RWPE2 (cell line): ENCODE results near the gene ZC3H7B.
A peak's percentile ranks its signal among the peaks of the same experiment; 100 is the strongest.

Source experiments
- ATAC-seq: fragments of 200-7000 bp; cut with Tn5 transposase; 3 replicates; pipeline ENCODE4 v1.9.1; 2021; ENCODE audit warnings: low read depth
- DNase-seq: peaks from one replicate; pipeline ENCODE4 v3.0.0-alpha.2; 2020; ENCODE audit warnings: low spot score
- H3K27ac ChIP-seq: fragments of 450-650 bp; 2 replicates; pipeline ENCODE4 v1.5.1; 2017; ENCODE audit warnings: mild to moderate bottlenecking; ENCODE audit not compliant: poor library complexity, severe bottlenecking
- H3K27me3 ChIP-seq: fragments of 250-450 bp; sonication (Bioruptor Pico); 2 replicates; pipeline ENCODE4 v1.5.1; 2021; ENCODE audit warnings: mild to moderate bottlenecking, moderate library complexity; ENCODE audit not compliant: insufficient read depth, poor library complexity, severe bottlenecking
- H3K36me3 ChIP-seq: fragments of 250-450 bp; sonication (Bioruptor Pico); 2 replicates; pipeline ENCODE4 v1.5.1; 2020; ENCODE audit warnings: low read depth, mild to moderate bottlenecking, moderate library complexity
- H3K4me1 ChIP-seq: fragments of 250-450 bp; sonication (Bioruptor Pico); 2 replicates; pipeline ENCODE4 v1.5.1; 2021; ENCODE audit warnings: mild to moderate bottlenecking, moderate library complexity; ENCODE audit not compliant: insufficient read depth, poor library complexity, severe bottlenecking
- H3K4me3 ChIP-seq: fragments of 250-450 bp; sonication (Bioruptor Pico); 2 replicates; pipeline ENCODE4 v1.5.1; 2021; ENCODE audit warnings: mild to moderate bottlenecking, moderate library complexity; ENCODE audit not compliant: severe bottlenecking
- H3K9me3 ChIP-seq: fragments of 250-450 bp; sonication (Bioruptor Pico); 2 replicates; pipeline ENCODE4 v1.5.1; 2021; ENCODE audit warnings: mild to moderate bottlenecking, moderate library complexity; ENCODE audit not compliant: severe bottlenecking
- TF ChIP-seq, protein P1 (sequence below): fragments of 450-650 bp; IDR thresholded peaks from one replicate; pipeline ENCODE4 v1.5.1; 2017; ENCODE audit warnings: mild to moderate bottlenecking, moderate library complexity; ENCODE audit not compliant: poor library complexity, severe bottlenecking

Gene ZC3H7B

DNA sequence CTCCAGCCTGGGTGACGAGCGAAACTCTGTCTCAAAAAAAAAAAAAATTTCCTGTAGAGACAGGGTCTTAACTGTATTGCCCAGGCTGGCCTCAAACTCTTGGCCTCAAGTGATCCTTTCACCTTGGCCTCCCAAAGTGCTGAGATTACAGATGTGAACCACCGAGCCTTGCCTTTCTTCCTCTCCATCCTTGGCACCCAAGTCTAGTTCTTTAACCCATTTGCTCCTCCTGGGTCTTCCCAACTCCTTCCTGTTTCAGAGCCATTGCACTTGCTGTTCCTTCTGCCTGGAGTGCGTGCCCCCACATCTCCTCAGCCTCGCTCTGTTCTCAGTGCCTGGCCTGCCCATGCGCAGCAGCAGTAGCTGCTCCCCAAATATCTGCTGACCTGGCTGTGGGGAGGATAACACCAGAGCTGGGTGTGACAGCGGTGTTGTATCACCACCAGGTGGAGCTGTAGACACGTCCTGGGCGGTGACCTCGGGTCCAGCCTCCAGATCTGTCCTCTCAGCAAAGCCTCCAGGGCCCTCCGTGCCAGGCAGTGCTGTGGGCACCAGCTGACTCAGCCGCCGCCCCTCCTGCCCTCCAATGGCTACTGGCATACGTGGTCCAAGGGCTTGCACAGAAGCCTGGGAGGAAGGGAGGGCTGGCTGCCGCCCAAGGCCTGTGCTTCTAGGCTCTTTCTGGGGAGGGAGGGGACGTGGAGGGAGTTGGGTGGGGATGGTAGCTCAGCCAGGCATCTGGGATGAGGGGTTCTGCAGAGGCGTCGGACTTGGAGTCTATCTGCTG lies 102.4 kb downstream of the ZC3H7B start:
- Histone ChIP-seq H3K27me3 (no peaks in the 10 kb centered on the region), H3K4me3 (no peak overlapping the region), H3K9me3 (no peaks in the 10 kb centered on the region), H3K4me1 (peaks cover 3% of the 10 kb centered on the region), H3K27ac (no peak overlapping the region), H3K36me3 (no peaks in the 10 kb centered on the region)
- TF ChIP-seq, protein P1, sequence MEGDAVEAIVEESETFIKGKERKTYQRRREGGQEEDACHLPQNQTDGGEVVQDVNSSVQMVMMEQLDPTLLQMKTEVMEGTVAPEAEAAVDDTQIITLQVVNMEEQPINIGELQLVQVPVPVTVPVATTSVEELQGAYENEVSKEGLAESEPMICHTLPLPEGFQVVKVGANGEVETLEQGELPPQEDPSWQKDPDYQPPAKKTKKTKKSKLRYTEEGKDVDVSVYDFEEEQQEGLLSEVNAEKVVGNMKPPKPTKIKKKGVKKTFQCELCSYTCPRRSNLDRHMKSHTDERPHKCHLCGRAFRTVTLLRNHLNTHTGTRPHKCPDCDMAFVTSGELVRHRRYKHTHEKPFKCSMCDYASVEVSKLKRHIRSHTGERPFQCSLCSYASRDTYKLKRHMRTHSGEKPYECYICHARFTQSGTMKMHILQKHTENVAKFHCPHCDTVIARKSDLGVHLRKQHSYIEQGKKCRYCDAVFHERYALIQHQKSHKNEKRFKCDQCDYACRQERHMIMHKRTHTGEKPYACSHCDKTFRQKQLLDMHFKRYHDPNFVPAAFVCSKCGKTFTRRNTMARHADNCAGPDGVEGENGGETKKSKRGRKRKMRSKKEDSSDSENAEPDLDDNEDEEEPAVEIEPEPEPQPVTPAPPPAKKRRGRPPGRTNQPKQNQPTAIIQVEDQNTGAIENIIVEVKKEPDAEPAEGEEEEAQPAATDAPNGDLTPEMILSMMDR, result peak; percentile 96
- DNase-seq (peak; percentile 86), ATAC-seq (peak; percentile 94)

DNA sequence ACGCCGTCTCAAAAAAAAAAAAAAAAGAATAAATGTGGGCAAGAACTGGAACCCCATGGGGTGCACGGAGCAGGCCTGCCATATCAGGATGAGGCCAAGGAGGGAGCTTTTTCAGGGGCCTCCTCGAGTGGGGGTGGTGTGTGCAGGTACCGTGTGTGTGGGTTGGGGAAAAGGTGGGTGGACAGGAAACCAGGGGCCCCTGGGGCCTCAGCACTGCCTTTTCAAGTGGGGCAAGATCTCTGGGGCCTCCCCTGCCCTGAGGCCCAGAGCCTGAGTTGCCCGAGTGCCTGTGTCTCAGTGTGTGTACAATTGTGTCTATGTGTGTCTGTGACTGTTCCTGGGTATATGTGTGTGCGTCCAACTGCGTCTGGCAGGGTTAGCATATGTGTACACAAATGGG lies 104.3 kb downstream of the ZC3H7B start:
- ATAC-seq, result no peak
- no peak for DNase-seq
- TF ChIP-seq, protein P1, result no peak

DNA sequence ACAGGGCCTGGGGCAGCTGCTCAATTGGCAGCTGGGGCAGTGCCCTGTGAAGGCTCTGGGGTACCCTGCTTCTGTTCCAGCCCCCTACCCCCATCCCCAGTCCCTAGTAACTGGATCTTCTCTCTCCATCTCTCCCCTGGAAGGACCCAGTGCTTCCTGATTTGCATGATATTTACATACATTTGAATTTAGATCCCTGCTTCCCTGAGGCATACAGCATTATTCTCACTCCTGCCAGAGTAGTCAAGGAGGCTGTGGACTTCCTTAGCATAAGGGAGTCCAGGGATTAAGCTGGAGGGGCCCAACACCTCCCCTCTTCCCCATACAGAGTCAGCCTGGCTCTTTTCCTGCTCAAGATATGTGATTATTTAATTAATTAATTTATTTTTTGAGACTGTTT lies 105.1 kb downstream of the ZC3H7B start:
- DNase-seq (no peak), ATAC-seq (no peak)
- H3K27ac ChIP-seq, result no peak overlapping the region
- H3K36me3 ChIP-seq, result no peaks in the 10 kb centered on the region
- peaks cover 3% of the 10 kb centered on the region for H3K4me1 ChIP-seq
- no peak overlapping the region for H3K4me3 ChIP-seq
- TF ChIP-seq, protein P1, result no peak
- H3K9me3 ChIP-seq, result no peaks in the 10 kb centered on the region
- no peaks in the 10 kb centered on the region for H3K27me3 ChIP-seq

More for the DNA sequence above, 104.3 kb downstream of the ZC3H7B start:
- no peaks in the 10 kb centered on the region for H3K9me3 ChIP-seq
- H3K36me3 ChIP-seq, result no peaks in the 10 kb centered on the region
- no peak overlapping the region for H3K27ac ChIP-seq
- H3K4me3 ChIP-seq, result no peak overlapping the region
- H3K4me1 ChIP-seq, result peaks cover 3% of the 10 kb centered on the region
- no peaks in the 10 kb centered on the region for H3K27me3 ChIP-seq

DNA sequence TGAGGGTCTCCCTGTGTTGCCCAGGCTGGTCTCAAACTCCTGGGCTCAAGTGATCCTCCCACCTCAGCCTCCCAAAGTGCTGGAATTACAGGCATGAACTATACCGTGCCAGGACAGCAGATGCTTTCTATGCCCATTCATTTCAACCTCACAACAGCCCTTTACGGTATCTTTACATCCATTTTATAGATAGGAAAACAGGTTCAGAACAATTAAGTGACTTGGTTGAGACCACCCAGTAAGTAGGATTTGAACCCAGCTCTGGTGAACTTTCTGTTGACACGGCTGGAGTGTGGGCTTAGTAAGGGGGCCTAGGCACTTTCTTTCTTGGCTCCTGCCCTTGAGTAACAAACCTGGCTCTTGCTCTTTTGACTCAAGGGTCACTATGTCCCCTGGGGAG lies 106.1 kb downstream of the ZC3H7B start:
- DNase-seq, result no peak
- Histone ChIP-seq H3K27ac (no peak overlapping the region), H3K36me3 (no peaks in the 10 kb centered on the region), H3K27me3 (no peaks in the 10 kb centered on the region), H3K9me3 (no peaks in the 10 kb centered on the region), H3K4me3 (no peak overlapping the region), H3K4me1 (no peaks in the 10 kb centered on the region)
- TF ChIP-seq, protein P1, result no peak
- ATAC-seq, result no peak

DNA sequence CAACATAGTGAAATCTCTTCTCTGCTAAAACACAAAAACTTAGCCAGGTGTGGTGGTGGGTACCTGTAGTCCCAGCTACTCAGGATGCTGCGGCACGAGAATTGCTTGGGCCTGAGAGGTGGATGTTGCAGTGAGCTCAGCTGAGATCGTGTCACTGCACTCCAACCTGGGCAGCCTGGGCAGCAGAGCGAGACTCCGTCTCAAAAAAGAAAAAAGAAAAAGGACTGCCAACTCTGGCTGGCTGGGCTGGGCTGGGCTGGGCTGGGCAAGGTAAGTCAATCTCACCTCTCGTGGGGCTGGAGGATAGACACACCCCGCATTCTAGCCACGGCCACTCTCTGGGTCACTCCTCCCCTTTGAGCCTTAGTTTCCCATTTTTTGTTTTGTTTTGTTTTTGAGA lies 107.3 kb downstream of the ZC3H7B start:
- Histone ChIP-seq H3K27ac (no peak overlapping the region), H3K27me3 (no peaks in the 10 kb centered on the region), H3K4me1 (no peaks in the 10 kb centered on the region), H3K36me3 (no peaks in the 10 kb centered on the region), H3K9me3 (no peaks in the 10 kb centered on the region), H3K4me3 (no peak overlapping the region)
- TF ChIP-seq, protein P1, result no peak
- DNase-seq (no peak), ATAC-seq (no peak)
